Uterus (tissue), 4 donors: Measurements from ENCODE around the gene PRRC2C. TPM values are rescaled to one million over a fixed set of nuclear protein-coding genes. Genes with fewer than 3 reads are reported as not detected.

Experiments used
- DNase-seq, 2 donors: peaks; one replicate each; pipeline ENCODE4 v3.0.0-alpha.2; 2019 to 2020
- H3K27ac ChIP-seq, 2 donors: fragments of 200-600 bp; sonication (generic); 1 replicate in 1 of 2; 2 replicates in 1 of 2; pipeline ENCODE4 v1.5.1; 2016 to 2018
- H3K27me3 ChIP-seq, 2 donors: fragments of 200-600 bp; sonication (generic); one replicate each; pipeline ENCODE4 v1.5.1; 2018 to 2019; ENCODE audit warnings: control low read depth in 1 of 2
- H3K36me3 ChIP-seq, 2 donors: fragments of 200-600 bp; sonication (generic); one replicate each; pipeline ENCODE4 v1.5.1; 2019; ENCODE audit warnings: control low read depth in 1 of 2
- H3K4me1 ChIP-seq, 2 donors: fragments of 200-600 bp; sonication (generic); one replicate each; pipeline ENCODE4 v1.5.1; 2018 to 2019; ENCODE audit warnings: control low read depth in 1 of 2
- H3K4me3 ChIP-seq, 2 donors: fragments of 200-600 bp; sonication (generic); 1 replicate in 1 of 2; 2 replicates in 1 of 2; pipeline ENCODE4 v1.5.1; 2018 to 2019; ENCODE audit warnings: mild to moderate bottlenecking in 1 of 2
- H3K9me3 ChIP-seq, 2 donors: fragments of 200-600 bp; sonication (generic); one replicate each; pipeline ENCODE4 v1.5.1; 2019; ENCODE audit warnings: control low read depth in 1 of 2
- POLR2A ChIP-seq, 2 donors: fragments of 450-650 bp; IDR thresholded peaks; one replicate each; pipeline ENCODE4 v1.6.1; 2016; ENCODE audit warnings: antibody characterized with exemption in 2 of 2, mild to moderate bottlenecking in 1 of 2, moderate library complexity in 1 of 2
- intact Hi-C: fragments of 100-400 bp; cut with DNase I; formaldehyde crosslinking; loops from one replicate; pipeline ENCODE4 v1.15.1; 2023; ENCODE audit warnings: low total_unique reads
- total RNA-seq, 4 donors: library from RNA; depleted of rRNA in 3 of 4; stranded (reverse); fragments of >200 nt in 3 of 4; gene quantifications; one replicate each; pipeline versions ENCODE4 v1.1.0 to v1.2.4, GENCODE V29; 2014 to 2023
- TF ChIP-seq, protein P1 (sequence below), 4 experiments: fragments of 200-600 bp in 2 of 4; fragments of 450-650 bp in 2 of 4; sonication (generic) in 2 of 4; IDR thresholded peaks; one replicate each; pipeline ENCODE4 v1.5.1; 2016 to 2019; ENCODE audit warnings: antibody characterized with exemption in 4 of 4, mild to moderate bottlenecking in 2 of 4, moderate library complexity in 1 of 4
- donor health status: DM: yes; HTN: yes; CAD: no.

PRRC2C gene
- total RNA-seq, 4 donors from 2014 or later: 32.1 to 210 (median 76.1) TPM

DNA sequence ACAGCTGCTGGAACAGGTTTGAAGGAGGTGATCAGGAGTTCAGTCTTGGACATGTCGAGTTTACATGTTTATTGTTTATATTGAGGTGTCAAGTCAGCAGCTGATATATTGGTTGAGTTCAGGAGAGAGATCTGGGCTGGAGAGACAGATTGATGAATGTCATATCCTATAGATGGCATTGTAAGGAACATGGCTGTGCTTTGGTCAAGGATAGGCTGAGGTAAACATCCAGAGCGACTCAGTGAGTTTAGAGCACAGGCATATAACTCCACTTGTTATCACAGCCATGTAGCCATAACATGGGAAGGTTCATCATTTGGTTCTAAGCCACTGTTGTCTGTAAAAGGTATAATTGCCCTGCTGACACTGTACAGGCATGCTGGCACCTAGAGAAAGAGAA is 131.3 kb downstream of the PRRC2C start:
- Histone ChIP-seq H3K9me3 (no peaks in the 10 kb centered on the region), H3K27me3 (no peaks in the 10 kb centered on the region), H3K27ac (no peak overlapping the region), H3K4me1 (no peaks in the 10 kb centered on the region), H3K4me3 (no peak overlapping the region), H3K36me3 (no peaks in the 10 kb centered on the region)
- TF ChIP-seq, protein P1, sequence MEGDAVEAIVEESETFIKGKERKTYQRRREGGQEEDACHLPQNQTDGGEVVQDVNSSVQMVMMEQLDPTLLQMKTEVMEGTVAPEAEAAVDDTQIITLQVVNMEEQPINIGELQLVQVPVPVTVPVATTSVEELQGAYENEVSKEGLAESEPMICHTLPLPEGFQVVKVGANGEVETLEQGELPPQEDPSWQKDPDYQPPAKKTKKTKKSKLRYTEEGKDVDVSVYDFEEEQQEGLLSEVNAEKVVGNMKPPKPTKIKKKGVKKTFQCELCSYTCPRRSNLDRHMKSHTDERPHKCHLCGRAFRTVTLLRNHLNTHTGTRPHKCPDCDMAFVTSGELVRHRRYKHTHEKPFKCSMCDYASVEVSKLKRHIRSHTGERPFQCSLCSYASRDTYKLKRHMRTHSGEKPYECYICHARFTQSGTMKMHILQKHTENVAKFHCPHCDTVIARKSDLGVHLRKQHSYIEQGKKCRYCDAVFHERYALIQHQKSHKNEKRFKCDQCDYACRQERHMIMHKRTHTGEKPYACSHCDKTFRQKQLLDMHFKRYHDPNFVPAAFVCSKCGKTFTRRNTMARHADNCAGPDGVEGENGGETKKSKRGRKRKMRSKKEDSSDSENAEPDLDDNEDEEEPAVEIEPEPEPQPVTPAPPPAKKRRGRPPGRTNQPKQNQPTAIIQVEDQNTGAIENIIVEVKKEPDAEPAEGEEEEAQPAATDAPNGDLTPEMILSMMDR (IDR thresholded peaks at IDR 0.05): no peak
- TF ChIP-seq POLR2A (IDR thresholded peaks at IDR 0.05): no peak
- intact Hi-C loops: no loop called here
- DNase-seq: no peak

GRCh38 chr1:171622152-171622462 is 136.8 kb downstream of the PRRC2C start, which contains the start of gene MYOCOS:
TSS of gene MYOCOS (plus strand) at chr1:171622243. CDS start at chr1:171623884, 1,641 bp downstream.
- no peaks in the 10 kb centered on the region for H3K27me3 ChIP-seq
- DNase-seq: no peak
- no peak within 1 kb of the TSS for H3K27ac ChIP-seq
- H3K4me3 ChIP-seq: no peak within 1 kb of the TSS
- H3K4me1 ChIP-seq: no peaks in the 10 kb centered on the region
- no peaks in the 10 kb centered on the region for H3K36me3 ChIP-seq
- intact Hi-C loops: no loop called here
- no peaks in the 10 kb centered on the region for H3K9me3 ChIP-seq
- TF ChIP-seq POLR2A (IDR thresholded peaks at IDR 0.05): no peak
- TF ChIP-seq, protein P1 (IDR thresholded peaks at IDR 0.05): no peak

GRCh38 chr1:171623651-171624331 is 138.5 kb downstream of the PRRC2C start:
- no peaks in the 10 kb centered on the region for H3K36me3 ChIP-seq
- H3K4me3 ChIP-seq: no peak overlapping the region
- H3K9me3 ChIP-seq: no peaks in the 10 kb centered on the region
- no peaks in the 10 kb centered on the region for H3K4me1 ChIP-seq
- no peaks in the 10 kb centered on the region for H3K27me3 ChIP-seq
- intact Hi-C loops: no loop called here
- DNase-seq: no peak
- TF ChIP-seq, protein P1 (IDR thresholded peaks at IDR 0.05): no peak
- no peak for TF ChIP-seq POLR2A (IDR thresholded peaks at IDR 0.05)
- no peak overlapping the region for H3K27ac ChIP-seq

DNA sequence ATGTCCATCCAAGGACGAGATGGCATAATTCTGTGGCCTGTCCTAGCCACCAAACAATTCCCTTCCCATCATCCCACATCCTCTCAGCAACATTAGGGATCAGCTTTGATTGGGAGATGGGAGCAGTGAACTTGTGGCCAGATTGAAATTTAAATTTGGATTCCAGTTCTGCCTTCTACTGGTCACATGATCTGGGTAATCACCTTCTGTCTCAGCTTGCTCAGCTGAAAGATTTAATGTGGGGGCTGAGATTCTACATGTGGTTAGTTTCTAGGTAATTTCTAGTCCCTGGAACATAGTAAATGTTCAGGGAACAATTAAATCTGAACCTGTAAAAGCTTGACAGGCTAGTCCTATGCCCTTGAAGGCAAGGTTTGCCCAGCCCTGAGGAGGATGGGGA is 139.9 kb downstream of the PRRC2C start:
- H3K27me3 ChIP-seq: no peaks in the 10 kb centered on the region
- DNase-seq: no peak
- no peak overlapping the region for H3K27ac ChIP-seq
- H3K4me1 ChIP-seq: no peaks in the 10 kb centered on the region
- intact Hi-C loops: no loop called here
- H3K36me3 ChIP-seq: no peaks in the 10 kb centered on the region
- H3K4me3 ChIP-seq: no peak overlapping the region
- H3K9me3 ChIP-seq: no peaks in the 10 kb centered on the region
- TF ChIP-seq, protein P1 (IDR thresholded peaks at IDR 0.05): no peak

- intact Hi-C loops: no loop called here
- TF ChIP-seq, protein P1 (IDR thresholded peaks at IDR 0.05): no peak
- TF ChIP-seq POLR2A (IDR thresholded peaks at IDR 0.05): no peak
- Histone ChIP-seq H3K9me3 (no peaks in the 10 kb centered on the region), H3K27me3 (no peaks in the 10 kb centered on the region), H3K36me3 (no peaks in the 10 kb centered on the region), H3K4me3 (no peak overlapping the region), H3K27ac (no peak overlapping the region), H3K4me1 (no peaks in the 10 kb centered on the region)
- DNase-seq: no peak
Measured at GRCh38 chr1:171627020-171627419, 141.7 kb downstream of the PRRC2C start.
